Esophagus muscularis mucosa (tissue), 2 donors: ENCODE results near the gene LPXN.

Experiments
- EP300 ChIP-seq: sonication (generic); formaldehyde crosslinking; IDR thresholded peaks from one replicate; pipeline ENCODE4 v1.6.1; 2017; ENCODE audit warnings: antibody characterized with exemption
- POLR2A ChIP-seq: fragments of 450-650 bp; IDR thresholded peaks from one replicate; pipeline ENCODE4 v1.6.1; 2017; ENCODE audit warnings: antibody characterized with exemption, moderate library complexity, mild to moderate bottlenecking, low read depth

DNA sequence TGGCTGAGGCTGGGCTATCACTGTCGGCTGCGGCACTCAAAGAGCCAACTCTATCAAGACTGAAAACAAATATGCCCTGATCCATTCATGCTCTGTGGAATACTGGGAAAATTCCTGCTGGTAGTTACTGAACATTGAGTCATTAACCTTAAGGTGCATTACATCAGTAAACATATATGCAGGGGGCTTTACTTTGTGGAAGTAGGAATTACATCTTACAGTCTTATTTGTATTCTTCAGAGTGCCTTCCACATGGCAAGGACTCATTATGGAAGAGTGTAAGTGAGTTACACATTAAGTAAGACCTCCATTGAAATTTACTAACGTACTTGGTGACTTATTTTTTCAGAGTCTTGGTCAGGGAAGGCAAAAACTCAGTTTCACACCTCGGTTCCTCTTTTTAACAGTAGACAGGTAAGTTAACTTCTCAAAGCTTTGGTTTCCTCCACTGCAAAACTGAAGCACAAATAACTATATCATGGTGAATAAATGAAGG lies 72.2 kb downstream of the LPXN start:
- TF ChIP-seq POLR2A (no peak), EP300 (no peak)
